B cell (primary cell): ENCODE data around the gene AIMP1. TPM values are rescaled to one million over a fixed set of nuclear protein-coding genes. Genes with fewer than 3 reads are reported as not detected.

Source experiments
- ATAC-seq: fragments of 200-7000 bp; cut with Tn5 transposase; one replicate; pipeline ENCODE4 v1.10.0; 2021; ENCODE audit warnings: low read depth, mild to moderate bottlenecking, moderate number of reproducible peaks, moderate library complexity
- CTCF ChIA-PET: fragments of 350-600 bp; sonication (Branson Sonifier 250); formaldehyde crosslinking; loops from one replicate; lab custom pipeline; 2021; ENCODE audit warnings: antibody characterized with exemption, inconsistent platforms; lab: Charles Lee
- POLR2A ChIA-PET: fragments of 350-600 bp; sonication (Branson Sonifier 250); formaldehyde crosslinking; loops from one replicate; lab custom pipeline; 2021; ENCODE audit warnings: antibody characterized with exemption; lab: Charles Lee
- DNase-seq: peaks from one replicate; pipeline ENCODE4 v3.0.0; 2013
- H2AFZ ChIP-seq: 2 replicates; pipeline ENCODE4 v1.6.1; 2012; ENCODE audit warnings: mild to moderate bottlenecking, low read depth, low read length; ENCODE audit not compliant: insufficient read depth, poor library complexity, severe bottlenecking
- H3K27ac ChIP-seq, 2 donors: 1 replicate in 1 of 2; 2 replicates in 1 of 2; pipeline ENCODE4 v1.5.1; 2012 to 2013; ENCODE audit warnings: low read length in 2 of 2, mild to moderate bottlenecking in 2 of 2, moderate library complexity in 1 of 2
- H3K27me3 ChIP-seq, 4 experiments: fragments of 200-600 bp in 1 of 4; sonication (generic) in 1 of 4; replicated peaks in 1 of 4; 1 replicate in 2 of 4; 2 replicates in 2 of 4; pipeline versions ENCODE4 v1.6.1 to v1.7.0; 2013 to 2016; ENCODE audit warnings: low read length in 3 of 4, mild to moderate bottlenecking in 2 of 4, mixed read lengths in 1 of 4, moderate library complexity in 1 of 4; ENCODE audit not compliant: insufficient read depth in 4 of 4, control insufficient read depth in 3 of 4; ENCODE audit errors: control extremely low read depth in 1 of 4
- H3K36me3 ChIP-seq, 2 experiments: replicated peaks in 1 of 2; 1 replicate in 1 of 2; 2 replicates in 1 of 2; pipeline versions ENCODE4 v1.6.1 to v1.7.1; 2013; ENCODE audit warnings: low read length in 1 of 2; ENCODE audit not compliant: insufficient read depth in 2 of 2, control insufficient read depth in 1 of 2; ENCODE audit errors: control extremely low read depth in 1 of 2, extremely low read depth in 1 of 2
- H3K4me1 ChIP-seq, 2 donors: fragments of 200-600 bp in 1 of 2; sonication (generic) in 1 of 2; 1 replicate in 1 of 2; 2 replicates in 1 of 2; pipeline versions ENCODE4 v1.5.1 to v1.6.1; 2013 to 2017; ENCODE audit warnings: low read length in 2 of 2; ENCODE audit not compliant: control insufficient read depth in 2 of 2, insufficient read depth in 2 of 2
- H3K4me2 ChIP-seq: replicated peaks from 2 replicates; pipeline ENCODE3; 2012; ENCODE audit warnings: mild to moderate bottlenecking, low read depth, low read length; ENCODE audit not compliant: poor library complexity, severe bottlenecking
- H3K4me3 ChIP-seq, 5 experiments: fragments of 200-600 bp in 1 of 5; sonication (generic) in 1 of 5; 1 replicate in 3 of 5; 2 replicates in 2 of 5; pipeline versions ENCODE4 v1.5.1 to v1.7.0; 2011 to 2016; ENCODE audit warnings: low read length in 4 of 5, mild to moderate bottlenecking in 4 of 5, low read depth in 2 of 5, control low read depth in 1 of 5, moderate library complexity in 1 of 5; ENCODE audit not compliant: insufficient read depth in 1 of 5; ENCODE audit errors: control extremely low read depth in 1 of 5, extremely low read depth in 1 of 5
- H3K79me2 ChIP-seq: fragments of 200-600 bp; sonication (generic); one replicate; pipeline ENCODE4 v1.6.0; 2016; ENCODE audit warnings: low read length; ENCODE audit not compliant: control insufficient read depth, insufficient read depth
- H3K9ac ChIP-seq: fragments of 200-600 bp; sonication (generic); 2 replicates; pipeline ENCODE4 v1.6.1; 2017; ENCODE audit warnings: mild to moderate bottlenecking, low read length, moderate library complexity
- H3K9me3 ChIP-seq, 3 donors: one replicate each; pipeline versions ENCODE4 v1.6.1 to v1.7.1; 2013; ENCODE audit warnings: low read length in 2 of 3; ENCODE audit not compliant: control insufficient read depth in 2 of 3, insufficient read depth in 1 of 3; ENCODE audit errors: control extremely low read depth in 1 of 3
- H4K20me1 ChIP-seq: 2 replicates; pipeline ENCODE4 v1.6.0; 2012; ENCODE audit warnings: mild to moderate bottlenecking, low read length; ENCODE audit not compliant: insufficient read depth, control insufficient read depth, poor library complexity, severe bottlenecking
- H3K27ac Mint-ChIP-seq: one replicate; pipeline ENCODE4 v1.8.0; 2021; ENCODE audit warnings: mixed read lengths
- H3K27me3 Mint-ChIP-seq: one replicate; pipeline ENCODE4 v1.8.0; 2021; ENCODE audit warnings: mixed read lengths
- H3K4me1 Mint-ChIP-seq: one replicate; pipeline ENCODE4 v1.8.0; 2021; ENCODE audit warnings: mixed read lengths
- H3K4me3 Mint-ChIP-seq: one replicate; pipeline ENCODE4 v1.8.0; 2021; ENCODE audit warnings: mixed read lengths
- H3K9me3 Mint-ChIP-seq: one replicate; pipeline ENCODE4 v1.8.0; 2022; ENCODE audit warnings: mixed read lengths; ENCODE audit not compliant: insufficient read depth
- CTCF ChIP-seq: fragments of 200-600 bp; IDR thresholded peaks from one replicate; pipeline ENCODE4 v1.8.0; 2022; ENCODE audit warnings: antibody characterized with exemption, mild to moderate bottlenecking
- EZH2 ChIP-seq: IDR thresholded peaks from 2 replicates; pipeline ENCODE4 v1.6.1; 2012; ENCODE audit warnings: borderline replicate concordance, low read depth, mild to moderate bottlenecking, moderate library complexity, low read length; ENCODE audit not compliant: insufficient read depth, poor library complexity, severe bottlenecking
- WGBS: methylation state at CpG from one replicate; pipeline ENCODE4 v1.1.5; 2013; ENCODE audit warnings: missing lambda C conversion rate; ENCODE audit not compliant: insufficient coverage; 5-methylcytosine and 5-hydroxymethylcytosine counted together
- intact Hi-C: fragments of 100-400 bp; cut with micrococcal nuclease; formaldehyde crosslinking; loops from one replicate; pipeline ENCODE4 v1.10.0; 2022
- polyA plus RNA-seq: library from polyadenylated mRNA; depleted of rRNA; stranded (reverse); fragments of >200 nt; gene quantifications from 2 replicates; pipeline ENCODE4 v1.2.3, GENCODE V29; 2012
- total RNA-seq, 2 donors: library from RNA; stranded (reverse); fragments of 120-200 nt in 1 of 2; gene quantifications; 1 replicate in 1 of 2; 2 replicates in 1 of 2; pipeline versions ENCODE4 v1.2.3 to v1.2.4, GENCODE V29; 2013 to 2022

AIMP1 gene
- total and polyA plus RNA-seq, 2 donors (not counting 1 experiment from before 2014, with no cell fraction given) = 12.0 to 49.7 TPM

GRCh38 chr4:106305435-106306055 is 10.8 kb upstream of the AIMP1 start:
- no peaks in the 10 kb centered on the region for H3K9me3 Mint-ChIP-seq
- H3K9me3 ChIP-seq = no peaks in the 10 kb centered on the region
- peaks cover 62% of the 10 kb centered on the region for H3K79me2 ChIP-seq
- TF ChIP-seq CTCF (no peak), EZH2 (no peak)
- no peak overlapping the region for H2AFZ ChIP-seq
- ChIA-PET CTCF (interaction anchor here (1.1 kb wide), 1 partner anchor 10 kb away, joined by 4 read pairs; the partner anchor contains the start of gene TBCK), POLR2A (no interaction called here)
- no peak overlapping the region for H3K4me3 ChIP-seq
- no peak for DNase-seq
- no peak overlapping the region for H3K4me3 Mint-ChIP-seq
- 100% methylated on average over 2 of the region's 4 CpGs for WGBS
- no peak overlapping the region for H3K27ac ChIP-seq
- H3K9ac ChIP-seq = no peak overlapping the region
- no peaks in the 10 kb centered on the region for H3K27me3 ChIP-seq
- H4K20me1 ChIP-seq = peaks cover 18% of the 10 kb centered on the region
- H3K27me3 Mint-ChIP-seq = no peaks in the 10 kb centered on the region
- peaks cover 4% of the 10 kb centered on the region for H3K4me1 Mint-ChIP-seq
- H3K36me3 ChIP-seq = peaks cover 5% of the 10 kb centered on the region in 2 experiments
- intact Hi-C loops = no loop called here
- H3K4me1 ChIP-seq = no peaks in the 10 kb centered on the region
- no peak overlapping the region for H3K27ac Mint-ChIP-seq
- H3K4me2 ChIP-seq = no peak overlapping the region
- ATAC-seq = no peak

GRCh38 chr4:106306561-106306960 is 9.8 kb upstream of the AIMP1 start:
- no peak overlapping the region for H3K4me3 ChIP-seq
- no peaks in the 10 kb centered on the region for H3K27me3 ChIP-seq
- ChIA-PET POLR2A (no interaction called here), CTCF (no interaction called here)
- Mint-ChIP-seq H3K4me1 (peaks cover 4% of the 10 kb centered on the region), H3K27me3 (no peaks in the 10 kb centered on the region), H3K4me3 (no peak overlapping the region), H3K27ac (no peak overlapping the region), H3K9me3 (no peaks in the 10 kb centered on the region)
- H3K4me1 ChIP-seq = no peaks in the 10 kb centered on the region
- peaks cover 66% of the 10 kb centered on the region for H3K79me2 ChIP-seq
- peaks cover 18% of the 10 kb centered on the region for H4K20me1 ChIP-seq
- no peak overlapping the region for H3K9ac ChIP-seq
- DNase-seq = no peak
- no peaks in the 10 kb centered on the region for H3K9me3 ChIP-seq
- H3K4me2 ChIP-seq = no peak overlapping the region
- H2AFZ ChIP-seq = no peak overlapping the region
- intact Hi-C loops = no loop called here
- TF ChIP-seq CTCF = no peak
- TF ChIP-seq EZH2 = no peak
- peaks cover 5% of the 10 kb centered on the region in 2 experiments for H3K36me3 ChIP-seq
- no peak for ATAC-seq
- H3K27ac ChIP-seq = no peak overlapping the region
